MM.1S (cell line): ENCODE results near the gene ANAPC5.

ENCODE experiments used
- EZH2 ChIP-seq: fragments of 300-600 bp; sonication (generic); optimal IDR thresholded peaks from 2 replicates; pipeline ENCODE3; 2017; ENCODE audit warnings: low read depth, mild to moderate bottlenecking, antibody characterized with exemption, low read length, mixed read lengths
- EZH2phosphoT487 ChIP-seq: fragments of 300-600 bp; sonication (generic); IDR thresholded peaks from 2 replicates; pipeline ENCODE4 v1.6.1; 2018; ENCODE audit warnings: antibody characterized with exemption, low read length
- TF ChIP-seq, protein P1 (sequence below): fragments of 300-600 bp; sonication (generic); IDR thresholded peaks from 2 replicates; pipeline ENCODE4 v1.5.1; 2016; ENCODE audit warnings: antibody characterized with exemption, low read length, mixed read lengths

DNA sequence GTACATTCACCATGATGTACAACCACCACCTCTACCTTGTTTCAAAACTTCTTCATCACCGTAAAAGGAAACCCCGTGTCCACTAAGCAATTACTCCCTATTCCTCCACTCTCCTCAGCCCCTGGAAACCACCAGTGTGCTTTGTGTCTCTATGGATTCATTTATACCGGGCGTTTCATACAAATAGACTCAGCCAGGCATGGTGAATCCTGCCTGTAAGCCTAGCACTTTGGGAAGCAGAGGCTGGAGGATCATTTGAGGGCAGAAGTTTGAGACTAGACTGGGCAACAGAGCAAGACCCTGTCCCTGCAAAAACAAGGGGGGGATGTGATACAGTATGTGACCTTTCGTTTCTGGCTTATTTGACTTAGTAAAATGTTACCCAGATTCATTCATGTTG is 26.5 kb upstream of the ANAPC5 start:
- TF ChIP-seq, protein P1, sequence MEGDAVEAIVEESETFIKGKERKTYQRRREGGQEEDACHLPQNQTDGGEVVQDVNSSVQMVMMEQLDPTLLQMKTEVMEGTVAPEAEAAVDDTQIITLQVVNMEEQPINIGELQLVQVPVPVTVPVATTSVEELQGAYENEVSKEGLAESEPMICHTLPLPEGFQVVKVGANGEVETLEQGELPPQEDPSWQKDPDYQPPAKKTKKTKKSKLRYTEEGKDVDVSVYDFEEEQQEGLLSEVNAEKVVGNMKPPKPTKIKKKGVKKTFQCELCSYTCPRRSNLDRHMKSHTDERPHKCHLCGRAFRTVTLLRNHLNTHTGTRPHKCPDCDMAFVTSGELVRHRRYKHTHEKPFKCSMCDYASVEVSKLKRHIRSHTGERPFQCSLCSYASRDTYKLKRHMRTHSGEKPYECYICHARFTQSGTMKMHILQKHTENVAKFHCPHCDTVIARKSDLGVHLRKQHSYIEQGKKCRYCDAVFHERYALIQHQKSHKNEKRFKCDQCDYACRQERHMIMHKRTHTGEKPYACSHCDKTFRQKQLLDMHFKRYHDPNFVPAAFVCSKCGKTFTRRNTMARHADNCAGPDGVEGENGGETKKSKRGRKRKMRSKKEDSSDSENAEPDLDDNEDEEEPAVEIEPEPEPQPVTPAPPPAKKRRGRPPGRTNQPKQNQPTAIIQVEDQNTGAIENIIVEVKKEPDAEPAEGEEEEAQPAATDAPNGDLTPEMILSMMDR = no peak
- TF ChIP-seq EZH2 (no peak), EZH2phosphoT487 (no peak)
